ENCODE results near the gene OR2AG2.

DNA sequence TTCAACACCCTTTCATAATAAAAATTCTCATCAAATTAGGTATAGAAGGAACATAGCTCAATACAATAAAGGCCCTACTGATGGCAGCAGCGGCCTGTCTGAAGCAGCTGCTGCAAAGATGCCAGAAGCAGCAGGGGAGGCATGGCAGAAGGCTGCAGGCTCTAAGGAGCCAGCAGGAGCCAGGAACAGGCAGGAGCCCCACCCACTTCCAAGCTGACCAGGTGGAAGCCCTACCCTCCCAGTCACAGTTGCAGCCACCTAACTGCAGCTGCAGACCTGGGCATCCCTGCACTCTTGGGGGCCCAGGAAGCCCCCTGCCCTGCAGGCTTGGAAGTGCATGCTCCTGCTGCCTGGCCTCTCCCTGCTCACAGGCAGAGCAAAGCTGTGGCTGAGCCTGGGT, 45.9 kb upstream of the OR2AG2 start:
- TF ChIP-seq, protein P1, sequence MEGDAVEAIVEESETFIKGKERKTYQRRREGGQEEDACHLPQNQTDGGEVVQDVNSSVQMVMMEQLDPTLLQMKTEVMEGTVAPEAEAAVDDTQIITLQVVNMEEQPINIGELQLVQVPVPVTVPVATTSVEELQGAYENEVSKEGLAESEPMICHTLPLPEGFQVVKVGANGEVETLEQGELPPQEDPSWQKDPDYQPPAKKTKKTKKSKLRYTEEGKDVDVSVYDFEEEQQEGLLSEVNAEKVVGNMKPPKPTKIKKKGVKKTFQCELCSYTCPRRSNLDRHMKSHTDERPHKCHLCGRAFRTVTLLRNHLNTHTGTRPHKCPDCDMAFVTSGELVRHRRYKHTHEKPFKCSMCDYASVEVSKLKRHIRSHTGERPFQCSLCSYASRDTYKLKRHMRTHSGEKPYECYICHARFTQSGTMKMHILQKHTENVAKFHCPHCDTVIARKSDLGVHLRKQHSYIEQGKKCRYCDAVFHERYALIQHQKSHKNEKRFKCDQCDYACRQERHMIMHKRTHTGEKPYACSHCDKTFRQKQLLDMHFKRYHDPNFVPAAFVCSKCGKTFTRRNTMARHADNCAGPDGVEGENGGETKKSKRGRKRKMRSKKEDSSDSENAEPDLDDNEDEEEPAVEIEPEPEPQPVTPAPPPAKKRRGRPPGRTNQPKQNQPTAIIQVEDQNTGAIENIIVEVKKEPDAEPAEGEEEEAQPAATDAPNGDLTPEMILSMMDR (IDR thresholded peaks at IDR 0.05), result no peak
- no peak for TF ChIP-seq POLR2A (IDR thresholded peaks at IDR 0.05)

Data from body of pancreas (tissue), 4 donors.